G401.6 (cell line): ENCODE results near the gene ADGRV1.
A peak's percentile ranks its signal among the peaks of the same experiment; 100 is the strongest.
"Not testable (repeated sequence)": the region's sequence is repeated elsewhere in the genome, so short reads cannot be mapped to it uniquely, and the experiment has no call there.

Experiments
- FAIRE-seq: peaks from 2 replicates; lab custom pipeline; 2012; peaks lifted over from hg19 to GRCh38; lab: Jason Lieb, UNC

The ADGRV1 gene

GRCh38 chr5:90747175-90747574, 188.6 kb downstream of the ADGRV1 start:
- no peak for FAIRE-seq

GRCh38 chr5:90747693-90748092, 189.1 kb downstream of the ADGRV1 start:
- FAIRE-seq: no peak

GRCh38 chr5:90759119-90759518, 200.5 kb downstream of the ADGRV1 start:
- no peak for FAIRE-seq

- FAIRE-seq: no peak
Measured at GRCh38 chr5:90767710-90768109, 209.1 kb downstream of the ADGRV1 start.

GRCh38 chr5:90770006-90770541, 211.5 kb downstream of the ADGRV1 start:
- not testable (repeated sequence) for FAIRE-seq

GRCh38 chr5:90777959-90778358, 219.4 kb downstream of the ADGRV1 start:
- FAIRE-seq: no peak

GRCh38 chr5:90783460-90784333, 225.1 kb downstream of the ADGRV1 start:
- peak; percentile 27 for FAIRE-seq

GRCh38 chr5:90786756-90787155, 228.2 kb downstream of the ADGRV1 start:
- no peak for FAIRE-seq

GRCh38 chr5:90792725-90793124, 234.1 kb downstream of the ADGRV1 start:
- FAIRE-seq: no peak

- no peak for FAIRE-seq
Measured at GRCh38 chr5:90793183-90793582, 234.6 kb downstream of the ADGRV1 start.

GRCh38 chr5:90796919-90797318, 238.3 kb downstream of the ADGRV1 start:
- FAIRE-seq: not testable (repeated sequence)

GRCh38 chr5:90800082-90800481, 241.5 kb downstream of the ADGRV1 start:
- FAIRE-seq: not testable (repeated sequence)

- not testable (repeated sequence) for FAIRE-seq
Measured at GRCh38 chr5:90800515-90800914, 241.9 kb downstream of the ADGRV1 start.

GRCh38 chr5:90802474-90803317, 244.1 kb downstream of the ADGRV1 start:
- FAIRE-seq: peak; percentile 82

GRCh38 chr5:90803381-90803780, 244.8 kb downstream of the ADGRV1 start:
- FAIRE-seq: no peak

- FAIRE-seq: no peak
Measured at GRCh38 chr5:90803876-90804275, 245.3 kb downstream of the ADGRV1 start.

GRCh38 chr5:90807496-90807895, 248.9 kb downstream of the ADGRV1 start:
- FAIRE-seq: no peak

GRCh38 chr5:90809311-90810056, 250.9 kb downstream of the ADGRV1 start:
- no peak for FAIRE-seq

- no peak for FAIRE-seq
Measured at GRCh38 chr5:90810211-90810610, 251.6 kb downstream of the ADGRV1 start.

- no peak for FAIRE-seq
Measured at GRCh38 chr5:90813392-90813791, 254.8 kb downstream of the ADGRV1 start.

GRCh38 chr5:90822062-90822461, 263.5 kb downstream of the ADGRV1 start:
- not testable (repeated sequence) for FAIRE-seq

- no peak for FAIRE-seq
Measured at GRCh38 chr5:90824436-90824835, 265.8 kb downstream of the ADGRV1 start.
